Pancreas (tissue), 10 donors: ENCODE results near the gene NCAPH2. TPM values are rescaled to one million over a fixed set of nuclear protein-coding genes. Genes with fewer than 3 reads are reported as not detected.
A peak's percentile ranks its signal among the peaks of the same experiment; 100 is the strongest.

Experiments
- ATAC-seq, 4 donors: fragments of 200-7000 bp; cut with Tn5 transposase; one replicate each; pipeline versions ENCODE4 v1.8.0 to v1.9.1; 2020; ENCODE audit warnings: mild to moderate bottlenecking in 4 of 4, moderate library complexity in 4 of 4
- DNase-seq, 6 donors: peaks; one replicate each; pipeline ENCODE4 v3.0.0-alpha.2; 2020
- FAIRE-seq: peaks from 2 replicates; lab custom pipeline; 2012; peaks lifted over from hg19 to GRCh38; lab: Jason Lieb, UNC
- H3K27ac ChIP-seq, 4 donors: fragments of 200-600 bp; sonication (generic); 1 replicate in 3 of 4; 2 replicates in 1 of 4; pipeline versions ENCODE4 v1.5.0 to v1.8.0; 2020
- H3K27me3 ChIP-seq, 4 donors: fragments of 200-600 bp; one replicate each; pipeline ENCODE4 v1.8.0; 2021
- H3K36me3 ChIP-seq, 3 donors: fragments of 200-600 bp; sonication (generic) in 1 of 3; one replicate each; pipeline versions ENCODE4 v1.5.0 to v1.8.0; 2020 to 2021
- H3K4me1 ChIP-seq, 3 donors: fragments of 200-600 bp; one replicate each; pipeline ENCODE4 v1.8.0; 2021
- H3K4me3 ChIP-seq, 4 donors: fragments of 200-600 bp; sonication (generic) in 2 of 4; one replicate each; pipeline versions ENCODE4 v1.5.0 to v1.8.0; 2020 to 2021
- H3K9me3 ChIP-seq, 4 donors: fragments of 200-600 bp; one replicate each; pipeline ENCODE4 v1.8.0; 2021
- WGBS, 2 donors: extraction: QIAGEN DNeasy Blood & Tissue Kit; methylation state at CpG; one replicate each; pipeline ENCODE4 v1.1.7; 2013; 5-methylcytosine and 5-hydroxymethylcytosine counted together
- intact Hi-C, 3 donors: fragments of 100-400 bp; cut with DNase I; formaldehyde crosslinking; loops; one replicate each; pipeline versions ENCODE4 v1.11.1 to v1.14.2; 2022
- polyA plus RNA-seq, 2 donors: library from polyadenylated mRNA; stranded (reverse); fragments of 200-250 nt; gene quantifications; one replicate each; pipeline ENCODE4 v1.2.3, GENCODE V29; 2013
- total RNA-seq, 6 donors: library from RNA; stranded (reverse); fragmentation: NEBNext Ultra II Directional in 4 of 6; extraction: Animal tissue kit (Norgen Biotek cat#: 25700) in 4 of 6; gene quantifications; one replicate each; pipeline versions ENCODE4 v1.2.1 to v1.2.4, GENCODE V29; 2021 to 2023
- TF ChIP-seq, protein P1 (sequence below), 4 donors: fragments of 200-600 bp; sonication (generic) in 3 of 4; IDR thresholded peaks; one replicate each; pipeline versions ENCODE4 v1.5.0 to v1.8.0; 2021; ENCODE audit warnings: antibody characterized with exemption in 4 of 4
- donor health status: healthy with polysubstance abuse.
- donor health status: DM: no; HTN: no; CAD: no; lungs with moderate emphysema.
- donor health status: DM: no; HTN: no; CAD: no.
- donor health status: control.
- donor health status: control.
- donor health status: Bipolar disorder and iron deficiency.
- donor health status: DM: yes; HTN: yes; CAD: no.
- donor health status: DM: no; HTN: no; CAD: no.
- donor health status: DM: no; HTN: no; CAD: no.
- donor health status: DM: yes; HTN: yes; CAD: no.

NCAPH2 gene
- total and polyA plus RNA-seq, 8 donors, result 15.9 to 70.1 (median 24.2) TPM

DNA sequence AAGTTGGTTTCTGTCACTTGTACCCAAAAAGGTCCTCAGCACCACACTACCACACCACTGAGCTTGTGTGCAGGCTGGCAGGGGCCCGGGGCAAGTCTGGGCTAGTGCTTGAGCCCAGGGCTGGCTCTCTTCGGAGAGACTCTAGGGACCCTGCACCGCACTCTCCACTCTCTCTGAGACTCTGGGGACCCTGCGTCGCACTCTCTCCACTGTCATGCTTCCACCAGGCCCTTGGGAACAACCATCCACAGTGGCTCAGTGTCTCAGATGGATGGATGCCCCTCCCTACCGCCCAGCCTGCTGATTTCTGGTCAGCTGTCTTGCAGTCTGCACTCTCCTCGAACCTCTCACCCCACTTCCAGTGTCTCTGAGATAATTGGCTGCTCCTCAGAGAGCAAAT is 31.2 kb upstream of the NCAPH2 start:
- H3K36me3 ChIP-seq, result no peaks in the 10 kb centered on the region
- H3K27me3 ChIP-seq, result no peaks in the 10 kb centered on the region
- TF ChIP-seq, protein P1, sequence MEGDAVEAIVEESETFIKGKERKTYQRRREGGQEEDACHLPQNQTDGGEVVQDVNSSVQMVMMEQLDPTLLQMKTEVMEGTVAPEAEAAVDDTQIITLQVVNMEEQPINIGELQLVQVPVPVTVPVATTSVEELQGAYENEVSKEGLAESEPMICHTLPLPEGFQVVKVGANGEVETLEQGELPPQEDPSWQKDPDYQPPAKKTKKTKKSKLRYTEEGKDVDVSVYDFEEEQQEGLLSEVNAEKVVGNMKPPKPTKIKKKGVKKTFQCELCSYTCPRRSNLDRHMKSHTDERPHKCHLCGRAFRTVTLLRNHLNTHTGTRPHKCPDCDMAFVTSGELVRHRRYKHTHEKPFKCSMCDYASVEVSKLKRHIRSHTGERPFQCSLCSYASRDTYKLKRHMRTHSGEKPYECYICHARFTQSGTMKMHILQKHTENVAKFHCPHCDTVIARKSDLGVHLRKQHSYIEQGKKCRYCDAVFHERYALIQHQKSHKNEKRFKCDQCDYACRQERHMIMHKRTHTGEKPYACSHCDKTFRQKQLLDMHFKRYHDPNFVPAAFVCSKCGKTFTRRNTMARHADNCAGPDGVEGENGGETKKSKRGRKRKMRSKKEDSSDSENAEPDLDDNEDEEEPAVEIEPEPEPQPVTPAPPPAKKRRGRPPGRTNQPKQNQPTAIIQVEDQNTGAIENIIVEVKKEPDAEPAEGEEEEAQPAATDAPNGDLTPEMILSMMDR (IDR thresholded peaks at IDR 0.05), result no peak
- WGBS, 2 donors, result 78 to 80% methylated on average over 7 of the region's 7 CpGs
- H3K4me1 ChIP-seq, result peaks cover 7 to 22% (median 16%) of the 10 kb centered on the region in 3 donors
- FAIRE-seq (no peak), ATAC-seq (no peak), DNase-seq (no peak)
- intact Hi-C loops, result no loop called here
- H3K4me3 ChIP-seq, result no peak overlapping the region
- H3K9me3 ChIP-seq, result no peaks in the 10 kb centered on the region
- no peak overlapping the region for H3K27ac ChIP-seq

DNA sequence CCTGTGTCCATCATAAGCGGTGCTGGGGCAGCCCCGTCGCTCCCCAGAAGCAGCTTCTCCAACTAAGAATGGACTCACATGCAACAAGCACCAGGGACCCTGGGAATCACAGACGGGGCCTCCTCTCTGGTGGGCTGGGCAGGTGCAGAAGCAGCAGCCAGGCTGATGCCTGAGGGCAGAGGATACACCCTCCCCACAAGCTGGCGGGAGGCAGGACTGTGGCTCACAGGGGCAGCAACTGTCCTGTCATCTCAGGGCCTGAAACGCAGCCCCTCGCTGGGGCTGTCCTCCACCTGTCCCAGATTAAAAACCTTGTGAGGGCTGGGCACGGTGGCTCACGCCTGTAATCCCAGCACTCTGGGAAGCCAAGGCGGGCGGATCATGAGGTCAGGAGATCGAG is 30.1 kb upstream of the NCAPH2 start:
- Histone ChIP-seq H3K27ac (no peak overlapping the region), H3K27me3 (no peaks in the 10 kb centered on the region), H3K4me1 (peaks cover 5 to 12% (median 9%) of the 10 kb centered on the region in 3 donors), H3K4me3 (no peak overlapping the region), H3K9me3 (no peaks in the 10 kb centered on the region), H3K36me3 (no peaks in the 10 kb centered on the region)
- WGBS, 2 donors, result 92 to 95% methylated on average over 12 of the region's 12 CpGs
- intact Hi-C loops, result no loop called here
- ATAC-seq (no peak), DNase-seq (peak in 2 of 6 donors; percentile 34 to 46), FAIRE-seq (no peak)
- TF ChIP-seq, protein P1 (IDR thresholded peaks at IDR 0.05), result no peak

DNA sequence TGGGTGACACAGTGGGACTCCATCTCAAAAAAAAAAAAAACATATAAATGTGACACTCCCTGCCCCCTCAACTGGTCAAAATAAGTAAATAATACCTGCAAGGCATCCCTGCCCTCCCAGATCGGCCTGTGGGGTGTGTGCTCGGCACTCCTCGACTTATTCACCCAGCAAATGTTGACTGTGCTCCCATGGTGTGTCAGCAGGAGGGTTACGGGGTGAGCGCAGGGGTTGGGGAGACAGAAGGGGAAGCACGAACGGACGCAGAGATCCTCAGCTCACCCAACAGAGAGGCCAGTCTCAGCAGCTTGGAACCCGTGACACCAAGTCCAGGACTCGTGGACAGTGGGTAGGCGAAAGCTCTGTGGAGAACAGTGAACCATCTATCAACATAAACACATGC is 28.3 kb upstream of the NCAPH2 start:
- WGBS, 2 donors, result 80% methylated on average over 11 of the region's 11 CpGs
- Histone ChIP-seq H3K36me3 (no peaks in the 10 kb centered on the region), H3K4me1 (peaks cover 0 to 10% (median 0%) of the 10 kb centered on the region in 3 donors), H3K27ac (no peak overlapping the region), H3K27me3 (no peaks in the 10 kb centered on the region), H3K9me3 (no peaks in the 10 kb centered on the region), H3K4me3 (no peak overlapping the region)
- ATAC-seq (no peak), FAIRE-seq (no peak), DNase-seq (no peak)
- TF ChIP-seq, protein P1 (IDR thresholded peaks at IDR 0.05), result no peak
- intact Hi-C loops, result no loop called here

DNA sequence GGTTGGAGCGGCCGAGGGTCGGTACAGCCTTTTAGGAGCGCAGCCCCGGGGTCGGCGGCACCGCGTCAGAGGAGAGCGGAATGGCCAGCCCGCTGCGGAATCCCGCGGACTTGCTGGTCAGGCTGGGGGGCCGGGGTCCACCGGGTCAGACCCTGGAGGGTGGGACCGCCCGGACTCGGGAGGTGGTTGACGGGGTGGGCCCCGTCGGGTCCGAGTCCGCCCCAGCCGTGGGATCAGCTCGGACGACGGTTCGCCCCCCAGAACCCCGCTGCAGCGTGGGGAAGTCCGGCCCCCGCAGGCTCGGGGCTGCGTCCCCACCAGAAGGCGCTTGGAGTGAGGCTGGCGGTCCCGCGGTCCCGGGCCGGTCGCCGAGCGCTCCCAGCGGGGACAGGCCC is 27.0 kb upstream of the NCAPH2 start:
- H3K27ac ChIP-seq, result peak overlapping the region in 3 of 4 donors; percentile 78 to 82 (median 82)
- TF ChIP-seq, protein P1 (IDR thresholded peaks at IDR 0.05), result no peak
- FAIRE-seq (no peak), DNase-seq (peak in 2 of 6 donors; percentile 55 to 85), ATAC-seq (no peak)
- H3K36me3 ChIP-seq, result no peaks in the 10 kb centered on the region
- peak overlapping the region; percentile 33 to 60 (median 54) for H3K4me3 ChIP-seq
- H3K27me3 ChIP-seq, result no peaks in the 10 kb centered on the region
- 9 to 24% methylated on average over 18 to 45 of the region's 45 CpGs for WGBS, 2 donors
- H3K4me1 ChIP-seq, result peaks cover 0 to 13% (median 0%) of the 10 kb centered on the region in 3 donors
- intact Hi-C loops, result no loop called here
- no peaks in the 10 kb centered on the region for H3K9me3 ChIP-seq

DNA sequence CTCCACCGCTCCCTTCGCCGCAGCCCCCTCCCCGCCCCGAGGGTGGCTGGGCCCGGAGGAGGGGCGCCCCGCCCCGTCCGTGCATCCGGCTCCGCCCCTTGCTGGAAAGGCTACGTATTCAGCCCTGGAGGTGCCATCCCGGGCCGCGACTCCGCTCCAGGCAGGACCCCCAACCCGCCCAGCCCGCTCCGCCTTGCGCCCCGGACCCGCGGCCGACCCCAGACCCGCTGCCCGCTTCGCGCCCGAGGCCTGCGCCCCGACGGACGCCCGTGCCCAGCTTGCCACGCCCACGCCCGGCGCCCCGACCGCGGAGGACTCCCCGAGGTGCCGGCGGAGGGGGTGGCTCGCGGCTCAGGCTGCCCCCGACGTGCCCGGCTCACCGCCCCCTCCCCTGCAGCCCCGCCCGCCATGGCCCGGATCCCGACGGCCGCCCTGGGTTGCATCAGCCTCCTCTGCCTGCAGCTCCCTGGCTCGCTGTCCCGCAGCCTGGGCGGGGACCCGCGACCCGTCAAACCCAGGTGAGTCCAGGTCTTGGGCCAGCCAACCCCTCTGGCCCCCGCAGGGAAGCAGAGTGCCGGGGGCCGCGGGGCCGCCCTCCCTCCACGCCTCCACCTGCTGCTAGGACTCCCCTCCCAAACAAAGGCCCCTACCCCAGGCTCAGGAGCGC is 26.5 kb upstream of the NCAPH2 start, which contains the start of gene ADM2:
Gene ADM2, plus strand, starts transcription at position 104 of the 667 bp plus-strand sequence. Its CDS starts 305 bp downstream, at position 409.
- peak in 3 of 4 donors; percentile 7 to 31 (median 15) for ATAC-seq
- FAIRE-seq, result no peak
- no peaks in the 10 kb centered on the region for H3K36me3 ChIP-seq
- peak within 1 kb of the TSS; percentile 33 to 60 (median 54) for H3K4me3 ChIP-seq
- no peaks in the 10 kb centered on the region for H3K27me3 ChIP-seq
- TF ChIP-seq, protein P1 (IDR thresholded peaks at IDR 0.05), result no peak
- DNase-seq, result peak; percentile 66 to 86 (median 80)
- H3K27ac ChIP-seq, result peak within 1 kb of the TSS; percentile 41 to 82 (median 80)
- intact Hi-C loops, result no loop called here
- H3K9me3 ChIP-seq, result no peaks in the 10 kb centered on the region
- peaks cover 0 to 14% (median 0%) of the 10 kb centered on the region in 3 donors for H3K4me1 ChIP-seq
- 2 to 4% methylated on average over 22 to 70 of the region's 70 CpGs for WGBS, 2 donors
